Stomach smooth muscle (tissue), 2 donors: ENCODE results near the gene KRT79.

Experiments used
- H3K27ac ChIP-seq: one replicate; pipeline ENCODE4 v1.7.0; 2013; ENCODE audit warnings: mild to moderate bottlenecking, low read length, inconsistent platforms
- H3K27me3 ChIP-seq, 2 donors: one replicate each; pipeline ENCODE4 v1.7.0; 2013; ENCODE audit warnings: low read length in 2 of 2; ENCODE audit not compliant: insufficient read depth in 2 of 2, control insufficient read depth in 1 of 2
- H3K36me3 ChIP-seq, 2 donors: one replicate each; pipeline ENCODE4 v1.7.0; 2013; ENCODE audit warnings: low read length in 2 of 2; ENCODE audit not compliant: control insufficient read depth in 2 of 2, insufficient read depth in 2 of 2
- H3K4me1 ChIP-seq: one replicate; pipeline ENCODE4 v1.7.0; 2013; ENCODE audit warnings: low read length; ENCODE audit not compliant: control insufficient read depth, insufficient read depth
- H3K4me3 ChIP-seq, 2 donors: one replicate each; pipeline ENCODE4 v1.7.0; 2013; ENCODE audit warnings: low read length in 2 of 2
- H3K9ac ChIP-seq, 2 donors: one replicate each; pipeline ENCODE4 v1.7.0; 2013; ENCODE audit warnings: low read length in 2 of 2, mild to moderate bottlenecking in 1 of 2
- H3K9me3 ChIP-seq, 2 donors: one replicate each; pipeline ENCODE4 v1.7.0; 2013; ENCODE audit warnings: low read length in 2 of 2; ENCODE audit not compliant: control insufficient read depth in 2 of 2
- donor health status: healthy.
- donor health status: Pancreatic carcinoma.

Gene KRT79

GRCh38 chr12:52772188-52772587 is 61.9 kb downstream of the KRT79 start:
- H3K4me3 ChIP-seq = no peak overlapping the region
- H3K4me1 ChIP-seq = no peaks in the 10 kb centered on the region
- H3K9me3 ChIP-seq = no peaks in the 10 kb centered on the region
- no peak overlapping the region for H3K9ac ChIP-seq
- H3K27me3 ChIP-seq = peaks cover 0 to 2% of the 10 kb centered on the region in 2 donors
- no peaks in the 10 kb centered on the region for H3K36me3 ChIP-seq
- H3K27ac ChIP-seq = no peak overlapping the region

DNA sequence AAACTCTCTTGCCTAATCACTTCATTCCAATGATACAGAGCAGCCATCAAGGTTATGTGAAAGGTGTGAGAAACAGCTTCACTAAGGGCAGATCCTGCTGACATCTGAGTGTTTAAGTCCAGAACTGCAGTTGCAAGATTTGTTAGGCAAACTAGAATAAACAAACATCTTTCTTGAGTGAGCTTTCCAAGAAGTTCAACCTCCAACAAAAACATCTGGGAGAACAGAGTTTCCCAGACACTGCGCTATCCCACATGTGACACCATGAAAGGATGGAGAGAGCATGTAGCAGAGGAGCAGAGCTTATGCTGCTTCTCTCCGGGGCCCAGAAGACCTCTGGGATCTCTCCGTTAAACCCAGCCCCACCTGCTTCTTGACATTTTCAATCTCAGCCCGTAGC is 62.6 kb downstream of the KRT79 start:
- H3K9me3 ChIP-seq = no peaks in the 10 kb centered on the region
- H3K4me3 ChIP-seq = no peak overlapping the region
- H3K27ac ChIP-seq = no peak overlapping the region
- no peaks in the 10 kb centered on the region for H3K36me3 ChIP-seq
- no peak overlapping the region for H3K9ac ChIP-seq
- H3K27me3 ChIP-seq = no peaks in the 10 kb centered on the region
- no peaks in the 10 kb centered on the region for H3K4me1 ChIP-seq
